Bronchial epithelial cell (primary cell): ENCODE results near the gene KLHDC7B. TPM values are rescaled to one million over a fixed set of nuclear protein-coding genes. Genes with fewer than 3 reads are reported as not detected.
A peak's percentile ranks its signal among the peaks of the same experiment; 100 is the strongest.

ENCODE experiments used
- DNase-seq: peaks from one replicate; pipeline ENCODE4 v3.0.0-alpha.2; 2010; ENCODE audit warnings: low read depth
- FAIRE-seq: peaks from 2 replicates; lab custom pipeline; 2011; peaks lifted over from hg19 to GRCh38; lab: Jason Lieb, UNC
- H3K27me3 ChIP-seq: 2 replicates; pipeline ENCODE4 v1.5.1; 2011; ENCODE audit warnings: low read length; ENCODE audit not compliant: control insufficient read depth, insufficient read depth
- H3K36me3 ChIP-seq: 2 replicates; pipeline ENCODE4 v1.5.1; 2011; ENCODE audit warnings: low read length; ENCODE audit not compliant: control insufficient read depth, insufficient read depth
- H3K4me3 ChIP-seq: 2 replicates; pipeline ENCODE4 v1.5.1; 2011; ENCODE audit warnings: mild to moderate bottlenecking, low read depth, low read length, control low read depth
- total RNA-seq: library from RNA; depleted of rRNA; stranded (reverse); fragments of >200 nt; gene quantifications from 2 replicates; pipeline ENCODE4 v1.2.1, GENCODE V29; 2014
- TF ChIP-seq, protein P1 (sequence below): IDR thresholded peaks from 2 replicates; pipeline ENCODE4 v1.5.1; 2011; ENCODE audit warnings: mild to moderate bottlenecking, moderate library complexity, low read length, control low read depth, inconsistent platforms; ENCODE audit not compliant: insufficient read depth, severe bottlenecking

The KLHDC7B gene
- total RNA-seq, 1 donor from 2014 or later, result 0.26 TPM

DNA sequence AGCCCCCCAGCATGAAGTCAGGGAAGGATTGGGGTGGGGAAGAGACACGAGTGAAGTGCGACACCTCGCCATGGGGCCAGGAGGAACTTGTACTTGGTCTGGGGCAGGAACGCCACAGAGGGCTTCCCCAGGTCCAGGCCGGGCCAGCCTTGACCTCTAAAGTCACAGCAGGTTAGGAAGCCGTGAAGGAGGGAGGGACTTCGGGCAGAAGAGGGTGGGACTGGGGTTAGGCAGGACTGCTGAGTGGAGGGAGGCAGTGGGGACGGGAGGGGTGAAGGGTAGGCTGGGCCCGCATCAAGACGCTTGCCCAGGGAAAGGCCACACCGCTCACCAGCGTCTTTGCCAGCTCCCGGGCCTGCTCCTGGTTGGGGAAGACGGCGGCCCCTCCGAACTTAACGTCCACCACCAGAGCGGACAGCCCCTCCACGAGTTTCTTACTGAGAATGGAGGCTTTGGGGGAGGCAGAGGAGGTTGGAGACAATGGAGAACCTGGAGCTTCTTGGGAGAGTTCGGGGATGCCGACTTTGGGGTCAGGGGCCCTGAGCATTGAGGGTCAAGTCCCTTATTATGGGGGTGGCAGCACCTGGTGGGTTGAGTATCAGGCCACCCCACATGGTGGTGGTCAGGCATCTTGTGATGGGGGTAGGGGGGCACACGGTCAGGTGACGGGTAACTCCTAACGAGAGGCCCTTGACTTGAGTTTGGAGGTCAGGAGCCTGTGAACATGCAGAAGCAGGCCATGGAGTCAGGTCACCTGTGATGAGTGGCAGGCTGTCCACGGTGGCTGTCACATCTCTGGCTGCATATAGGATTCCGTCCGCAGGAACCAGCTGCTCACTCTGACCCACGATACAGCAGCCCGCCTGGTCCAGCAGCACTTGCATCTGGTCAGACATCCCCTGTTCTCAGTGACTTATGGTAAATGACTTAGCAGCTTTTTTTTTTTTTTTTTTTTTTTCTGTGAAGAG is 18.6 kb upstream of the KLHDC7B start:
- Histone ChIP-seq H3K27me3 (no peaks in the 10 kb centered on the region), H3K36me3 (peaks cover 15% of the 10 kb centered on the region), H3K4me3 (peak overlapping the region; percentile 79)
- TF ChIP-seq, protein P1, sequence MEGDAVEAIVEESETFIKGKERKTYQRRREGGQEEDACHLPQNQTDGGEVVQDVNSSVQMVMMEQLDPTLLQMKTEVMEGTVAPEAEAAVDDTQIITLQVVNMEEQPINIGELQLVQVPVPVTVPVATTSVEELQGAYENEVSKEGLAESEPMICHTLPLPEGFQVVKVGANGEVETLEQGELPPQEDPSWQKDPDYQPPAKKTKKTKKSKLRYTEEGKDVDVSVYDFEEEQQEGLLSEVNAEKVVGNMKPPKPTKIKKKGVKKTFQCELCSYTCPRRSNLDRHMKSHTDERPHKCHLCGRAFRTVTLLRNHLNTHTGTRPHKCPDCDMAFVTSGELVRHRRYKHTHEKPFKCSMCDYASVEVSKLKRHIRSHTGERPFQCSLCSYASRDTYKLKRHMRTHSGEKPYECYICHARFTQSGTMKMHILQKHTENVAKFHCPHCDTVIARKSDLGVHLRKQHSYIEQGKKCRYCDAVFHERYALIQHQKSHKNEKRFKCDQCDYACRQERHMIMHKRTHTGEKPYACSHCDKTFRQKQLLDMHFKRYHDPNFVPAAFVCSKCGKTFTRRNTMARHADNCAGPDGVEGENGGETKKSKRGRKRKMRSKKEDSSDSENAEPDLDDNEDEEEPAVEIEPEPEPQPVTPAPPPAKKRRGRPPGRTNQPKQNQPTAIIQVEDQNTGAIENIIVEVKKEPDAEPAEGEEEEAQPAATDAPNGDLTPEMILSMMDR, result no peak
- DNase-seq, result peak; percentile 29
- FAIRE-seq, result no peak

DNA sequence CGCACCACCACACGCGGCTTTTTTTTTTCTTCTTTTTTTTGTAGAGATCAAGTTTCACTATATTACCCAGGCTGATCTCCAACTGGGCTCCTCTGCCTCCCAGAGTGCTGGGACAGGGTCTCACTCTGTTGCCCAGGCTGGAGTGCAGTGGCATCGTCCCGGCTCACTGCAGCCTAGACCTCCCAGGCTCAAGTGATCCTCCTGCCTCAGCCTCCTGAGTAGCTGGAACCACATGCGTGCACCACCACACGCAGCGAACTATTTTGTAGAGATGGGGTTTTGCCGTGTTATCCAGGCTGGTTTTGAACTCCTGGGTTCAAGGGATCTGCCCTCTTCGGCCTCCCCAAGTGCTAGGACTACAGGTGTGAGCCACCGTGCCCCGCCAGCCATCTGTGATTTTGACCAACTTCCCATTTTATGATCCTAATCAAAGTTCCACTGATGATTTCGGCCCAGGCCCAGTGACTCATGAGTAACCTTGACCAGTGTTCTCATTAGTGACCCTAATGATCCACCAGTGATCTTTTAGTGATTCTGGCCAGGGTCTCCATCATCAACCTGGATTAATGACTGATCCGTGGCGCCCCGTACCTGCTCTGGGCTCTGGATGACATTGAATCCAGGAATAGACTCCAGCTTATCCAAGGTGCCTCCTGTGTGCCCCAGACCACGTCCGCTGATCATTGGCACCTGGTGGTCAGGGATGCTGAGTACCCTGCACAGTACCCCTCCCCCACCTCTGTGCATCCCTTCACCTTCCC is 17.6 kb upstream of the KLHDC7B start:
- no peak for FAIRE-seq
- Histone ChIP-seq H3K27me3 (no peaks in the 10 kb centered on the region), H3K4me3 (no peak overlapping the region), H3K36me3 (peaks cover 14% of the 10 kb centered on the region)
- TF ChIP-seq, protein P1, result no peak
- no peak for DNase-seq

DNA sequence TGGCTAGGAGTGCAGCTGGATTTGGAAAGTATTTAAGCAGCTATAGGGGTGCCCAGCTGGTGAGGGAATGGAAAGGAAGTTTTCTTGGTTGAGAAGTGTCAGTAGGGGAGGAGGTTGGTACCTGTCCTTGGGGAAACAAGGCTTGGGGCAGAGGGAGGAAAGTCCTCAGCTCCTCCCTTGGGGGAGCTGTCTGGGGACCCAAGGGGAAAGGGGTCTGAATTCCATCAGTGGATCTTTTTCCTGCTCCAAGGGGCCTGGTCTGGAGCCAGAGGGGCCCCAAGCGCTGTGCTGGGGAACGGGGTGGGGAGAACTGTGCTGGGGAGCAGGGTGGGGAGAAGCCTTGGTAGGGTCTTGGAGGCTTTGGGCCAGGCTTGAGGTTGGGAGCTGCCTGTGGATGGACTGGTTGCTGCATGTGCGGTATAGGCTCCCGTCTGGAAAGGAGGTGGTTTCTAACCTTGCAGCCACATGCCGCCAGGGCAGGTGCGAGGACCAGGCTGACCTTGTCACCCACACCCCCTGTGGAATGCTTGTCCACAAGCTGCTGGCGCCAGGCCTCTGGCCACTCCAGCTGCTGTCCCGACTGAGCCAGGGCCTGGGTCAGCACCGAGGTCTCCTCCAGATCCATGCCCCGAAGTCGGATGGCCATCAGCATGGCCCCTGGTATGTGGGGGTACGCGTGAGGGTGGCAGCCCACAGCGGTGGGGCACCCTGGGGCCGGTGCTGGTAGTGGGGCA is 16.9 kb upstream of the KLHDC7B start:
- Histone ChIP-seq H3K36me3 (peaks cover 11% of the 10 kb centered on the region), H3K27me3 (no peaks in the 10 kb centered on the region), H3K4me3 (peak overlapping the region; percentile 78)
- TF ChIP-seq, protein P1, result no peak
- no peak for DNase-seq
- no peak for FAIRE-seq

DNA sequence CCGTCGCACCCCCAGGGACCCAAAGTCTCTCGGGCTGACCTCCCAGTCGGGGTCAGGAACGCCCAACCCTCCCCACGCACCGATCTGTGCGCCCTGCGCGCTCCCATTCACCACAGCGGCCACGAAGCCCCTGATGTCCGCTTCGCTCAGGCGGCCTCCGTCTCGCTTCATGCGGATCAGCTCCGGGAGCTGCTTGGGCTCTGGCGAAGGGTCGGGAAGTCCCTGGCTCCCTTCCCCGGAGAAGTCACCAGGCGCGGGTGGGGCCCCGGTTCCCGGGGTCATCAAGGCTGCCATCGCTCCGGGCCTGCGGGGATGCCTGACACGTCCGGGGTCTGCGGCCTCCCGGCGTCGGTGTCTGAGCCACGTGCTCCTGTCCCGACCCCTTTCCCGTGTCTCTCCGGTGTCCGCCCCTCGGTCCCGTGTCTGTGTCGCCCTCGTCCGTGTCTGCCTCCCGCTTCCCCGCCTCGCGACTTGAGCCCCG is 16.2 kb upstream of the KLHDC7B start:
- FAIRE-seq, result no peak

More for the DNA sequence above, 16.2 kb upstream of the KLHDC7B start:
- TF ChIP-seq, protein P1, result no peak
- H3K4me3 ChIP-seq, result peak overlapping the region; percentile 78
- peaks cover 8% of the 10 kb centered on the region for H3K36me3 ChIP-seq
- DNase-seq, result no peak
- no peaks in the 10 kb centered on the region for H3K27me3 ChIP-seq
